HL-60/S4 treated with retinoic acid at 250 ng/mL for 4 days and 3 days (cell line): ENCODE data around the gene FAM163A.

Source experiments
- in situ Hi-C: fragments of 300-500 bp; cut with MboI; formaldehyde crosslinking; loops from 2 replicates; pipeline ENCODE4 v1.7.0; 2022; ENCODE audit warnings: low sequenced_read_pairs

FAM163A gene

GRCh38 chr1:179748772-179749171 lies 5.7 kb downstream of the FAM163A start:
- in situ Hi-C loops = no loop called here

GRCh38 chr1:179750630-179751029 lies 7.5 kb downstream of the FAM163A start:
- in situ Hi-C loops = no loop called here

DNA sequence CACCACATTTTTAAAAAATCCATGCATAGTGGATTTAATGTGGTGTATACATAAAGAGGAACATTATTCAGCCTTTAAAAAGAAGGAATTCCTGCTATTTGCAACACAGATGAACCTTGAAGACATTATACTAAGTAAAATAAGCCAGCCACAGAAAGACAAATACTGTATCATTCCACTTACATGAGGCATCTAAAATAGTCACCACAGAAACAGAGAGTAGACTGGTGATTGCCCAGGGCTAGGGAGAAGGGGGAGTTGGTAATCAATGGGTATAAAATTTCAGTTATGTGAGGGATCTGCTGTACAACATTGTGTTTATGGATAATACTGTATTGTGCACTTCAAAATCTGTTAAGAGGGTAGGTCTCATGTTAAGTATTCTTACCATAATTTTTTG lies 10.0 kb downstream of the FAM163A start:
- in situ Hi-C loops = no loop called here

- in situ Hi-C loops = no loop called here
Observed at GRCh38 chr1:179754041-179754624, 11.0 kb downstream of the FAM163A start.

GRCh38 chr1:179757933-179758332 lies 14.8 kb downstream of the FAM163A start:
- in situ Hi-C loops = no loop called here

GRCh38 chr1:179760521-179760920 lies 17.4 kb downstream of the FAM163A start:
- in situ Hi-C loops = no loop called here

GRCh38 chr1:179761296-179761695 lies 18.2 kb downstream of the FAM163A start:
- in situ Hi-C loops = no loop called here

DNA sequence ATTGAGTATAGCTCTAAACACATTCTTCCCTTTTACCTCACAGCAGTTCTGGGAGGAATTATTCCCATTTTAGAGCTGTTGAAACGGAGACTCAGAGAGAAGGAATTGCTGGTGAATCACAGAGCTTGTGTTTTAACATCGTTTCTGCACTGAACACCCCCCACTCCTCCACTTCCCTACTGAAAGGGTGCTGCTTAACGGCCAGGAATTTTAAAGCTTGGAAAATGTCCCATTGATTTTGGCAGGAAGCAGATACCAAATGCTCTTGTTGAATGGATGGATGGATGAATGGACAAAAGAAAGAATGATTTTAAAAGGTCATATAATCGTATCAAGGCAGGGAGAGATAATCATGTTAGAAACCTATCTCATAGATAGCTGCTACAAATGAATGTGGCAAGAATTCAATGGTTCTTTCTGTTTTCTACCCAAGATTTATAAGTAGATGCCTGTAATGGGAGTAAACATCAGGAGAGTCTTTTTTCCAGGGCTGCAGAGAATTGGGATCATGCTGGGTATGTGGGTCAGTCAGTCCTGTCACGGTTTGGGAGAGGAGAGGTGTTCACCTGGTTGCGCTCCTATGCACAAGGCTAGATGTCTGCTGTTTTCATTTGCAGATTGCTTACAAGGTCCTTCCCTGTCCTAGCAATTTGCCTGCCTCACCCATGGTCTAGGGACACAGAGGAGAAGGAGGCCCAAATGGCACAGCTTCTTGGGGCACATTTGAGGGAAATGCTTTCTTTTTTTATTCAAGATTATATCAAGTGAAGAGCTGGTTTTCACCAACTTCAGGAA lies 19.0 kb downstream of the FAM163A start:
- in situ Hi-C loops = no loop called here

DNA sequence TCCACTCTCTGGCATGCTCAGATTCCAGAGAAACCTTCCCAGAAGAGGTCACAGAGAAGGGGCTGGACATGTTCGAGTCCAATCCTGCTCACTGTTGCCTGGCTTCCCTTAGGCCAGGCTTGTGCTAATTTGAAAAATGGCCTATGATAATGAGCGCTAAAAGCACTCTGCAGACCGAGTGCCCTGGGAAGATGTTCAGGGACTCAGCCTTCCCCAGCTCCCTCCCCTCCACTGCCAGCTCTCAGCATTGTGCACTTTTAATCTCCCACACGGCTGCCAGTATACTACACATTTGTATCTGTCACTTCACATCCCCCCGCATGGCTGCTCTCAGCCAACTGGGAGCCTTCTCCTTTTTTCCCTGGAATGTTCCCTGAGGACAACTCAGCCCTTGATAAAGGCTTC lies 24.1 kb downstream of the FAM163A start:
- in situ Hi-C loops = no loop called here

- in situ Hi-C loops = no loop called here
Observed at GRCh38 chr1:179767996-179768395, 24.9 kb downstream of the FAM163A start.

GRCh38 chr1:179770887-179771502 lies 27.9 kb downstream of the FAM163A start:
- in situ Hi-C loops = no loop called here

GRCh38 chr1:179773264-179773663 lies 30.2 kb downstream of the FAM163A start:
- in situ Hi-C loops = no loop called here

DNA sequence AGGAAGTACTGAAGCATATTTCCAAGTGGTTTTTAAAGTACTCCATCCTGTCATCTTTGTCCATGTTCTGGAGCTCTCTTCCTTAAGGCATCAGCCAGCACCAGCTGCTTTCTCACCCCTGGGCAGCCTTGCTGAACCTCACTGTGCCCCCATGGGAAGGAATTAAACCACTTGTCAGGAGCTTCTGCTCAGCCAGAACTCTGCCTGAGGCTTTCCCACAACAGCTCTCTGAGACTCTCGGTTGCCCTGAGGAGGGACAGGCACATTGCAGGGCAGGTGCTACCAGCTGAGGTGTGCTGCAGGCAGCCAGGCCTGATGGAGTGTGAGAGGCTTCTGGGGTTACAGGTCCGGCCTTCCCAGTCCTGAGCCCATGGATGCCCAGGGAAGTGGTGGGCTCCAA lies 30.9 kb downstream of the FAM163A start:
- in situ Hi-C loops = no loop called here

GRCh38 chr1:179774566-179774965 lies 31.5 kb downstream of the FAM163A start:
- in situ Hi-C loops = no loop called here

DNA sequence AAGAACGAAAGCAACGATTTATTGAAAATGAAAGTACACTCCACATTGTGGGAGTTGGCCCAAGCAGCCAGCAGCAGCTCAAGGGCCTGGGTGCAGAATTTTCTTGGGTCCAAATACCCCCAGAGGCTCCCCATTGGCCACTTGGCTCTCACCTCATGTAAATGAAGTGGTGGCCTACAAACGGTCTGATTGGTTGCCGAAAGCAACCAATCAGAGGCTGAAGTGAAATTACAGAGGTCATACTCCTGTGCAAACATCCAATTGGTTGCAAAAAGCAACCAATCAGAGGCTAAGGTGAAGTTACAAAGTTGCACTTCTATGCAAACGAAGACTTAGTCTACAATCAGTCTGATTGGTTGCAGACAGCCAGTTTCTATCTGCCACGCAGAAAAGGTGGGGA lies 31.9 kb downstream of the FAM163A start:
- in situ Hi-C loops = no loop called here

DNA sequence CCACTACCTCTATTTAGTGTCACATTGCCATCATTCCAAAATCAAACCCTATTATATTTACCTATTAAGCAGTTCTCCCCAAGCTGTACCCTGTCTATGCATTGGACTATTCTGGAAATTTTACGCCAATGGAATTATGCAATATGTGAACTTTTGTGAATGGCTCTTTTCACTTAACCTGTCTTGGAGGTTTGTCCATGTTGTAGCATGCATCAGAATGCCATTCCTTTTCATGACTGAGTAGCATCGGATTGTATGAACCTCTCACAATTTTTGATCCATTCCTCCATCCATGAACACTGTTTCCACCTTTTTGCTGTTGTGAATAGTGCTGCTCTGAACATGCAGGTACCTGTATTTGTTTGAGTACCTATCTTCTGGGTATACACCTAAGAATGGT lies 33.7 kb downstream of the FAM163A start:
- in situ Hi-C loops = no loop called here

DNA sequence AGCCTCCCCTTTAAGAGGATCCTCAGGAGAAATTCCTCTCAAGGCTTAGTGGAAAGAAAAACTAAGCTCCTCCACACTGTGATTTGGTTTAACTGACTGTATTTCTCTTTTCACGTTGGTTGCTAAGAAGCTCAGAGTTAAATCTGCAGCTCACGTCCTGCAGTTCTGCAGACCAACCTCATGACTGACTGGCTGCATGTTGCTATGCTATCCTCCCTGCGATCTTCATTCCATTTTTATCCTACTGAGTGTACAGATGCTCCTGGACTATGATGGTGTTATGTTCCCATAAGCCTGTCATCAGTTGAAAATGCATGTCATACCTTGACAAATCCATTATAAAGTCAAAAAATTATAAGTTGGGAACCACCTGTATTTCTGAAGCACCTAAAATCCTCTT lies 34.6 kb downstream of the FAM163A start:
- in situ Hi-C loops = no loop called here

DNA sequence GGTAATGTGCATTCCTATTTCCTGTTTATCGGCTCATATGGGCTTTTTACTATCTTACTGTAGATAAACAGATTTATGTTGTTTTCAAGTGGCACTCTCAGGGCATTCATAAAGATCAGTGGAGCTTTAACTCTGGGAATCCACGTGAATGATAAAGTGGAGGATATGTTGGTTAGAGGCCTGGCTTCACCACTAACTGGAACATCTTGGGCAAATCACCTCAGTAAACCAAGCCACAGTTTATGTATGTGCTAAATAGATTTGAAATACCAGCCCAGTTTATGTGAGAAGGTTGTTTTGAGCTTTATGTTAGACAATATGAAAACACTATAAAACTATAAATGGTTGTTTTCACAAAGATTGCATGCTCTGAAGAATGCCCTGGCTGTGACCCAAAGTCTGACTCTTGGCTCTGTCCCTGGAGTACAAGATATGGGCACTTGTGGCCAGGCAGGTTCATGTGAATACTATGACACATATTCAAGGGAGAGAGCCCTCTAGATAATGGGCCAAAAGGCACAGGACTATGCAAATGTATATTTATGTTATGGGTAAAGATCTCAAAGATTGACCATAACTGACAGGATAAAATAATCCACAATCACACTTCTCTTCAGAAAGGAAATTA lies 36.7 kb downstream of the FAM163A start:
- in situ Hi-C loops = no loop called here

DNA sequence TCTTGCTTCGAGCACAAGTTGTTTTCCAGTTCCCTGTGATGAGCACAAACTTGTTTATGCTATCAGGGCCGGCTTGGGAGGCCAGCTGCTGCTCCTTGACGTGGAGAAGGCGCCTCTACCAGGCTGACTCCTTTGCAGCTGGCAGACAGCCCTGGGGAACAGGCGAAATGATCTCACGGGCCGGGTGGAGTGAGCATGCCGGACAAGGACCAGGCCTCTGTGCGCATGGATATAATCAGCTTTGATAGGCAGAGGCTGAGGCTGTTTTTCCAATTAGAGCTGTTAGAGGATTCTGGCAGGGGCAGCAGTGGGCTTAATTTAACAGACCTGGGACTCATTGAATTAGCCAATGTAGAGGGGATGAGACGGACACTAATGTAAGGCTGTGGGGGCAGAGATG lies 38.9 kb downstream of the FAM163A start:
- in situ Hi-C loops = no loop called here

DNA sequence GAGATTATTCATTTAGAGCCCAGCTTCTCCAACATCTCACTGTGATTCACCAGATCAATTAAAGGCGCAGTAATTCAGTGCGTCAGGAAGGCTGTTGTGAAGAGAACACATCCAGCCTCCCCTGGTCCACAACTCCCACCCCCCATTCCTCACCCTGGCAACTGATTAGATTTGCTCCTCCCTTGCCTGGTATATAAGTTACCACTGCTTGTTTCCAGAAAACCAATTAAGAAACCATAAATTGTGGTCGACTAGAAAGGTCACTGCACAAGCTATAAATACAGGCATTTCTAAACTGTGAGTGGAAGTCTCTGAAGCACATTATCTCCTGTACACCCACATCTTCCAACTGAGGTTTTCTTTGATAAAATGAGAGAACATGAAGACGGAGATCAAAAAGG lies 41.9 kb downstream of the FAM163A start:
- in situ Hi-C loops = no loop called here

DNA sequence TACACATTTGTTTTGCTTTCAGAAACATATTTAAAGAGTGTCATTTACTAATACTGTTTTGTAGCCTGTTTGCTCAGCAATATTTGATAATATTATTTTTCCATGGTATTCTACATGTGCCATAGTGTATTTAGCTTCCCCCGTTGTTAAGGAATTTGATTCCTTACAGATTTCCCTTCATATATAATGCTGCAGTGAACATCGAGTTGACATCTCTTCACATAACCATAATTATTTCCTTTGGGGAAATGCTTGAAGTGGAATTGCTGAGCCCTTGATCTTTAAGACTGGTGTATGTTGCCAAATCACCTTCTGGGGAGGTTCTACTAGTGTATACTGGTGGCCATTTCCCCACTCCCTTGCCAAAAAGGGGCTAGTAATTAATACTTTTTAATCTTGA lies 42.6 kb downstream of the FAM163A start:
- in situ Hi-C loops = no loop called here
